GM18526 (cell line): Measurements from ENCODE around the gene SHISA8.

Source experiments
- POLR2A ChIP-seq: IDR thresholded peaks from 3 replicates; pipeline ENCODE4 v1.6.1; 2011; ENCODE audit not compliant: insufficient read length; ENCODE audit errors: extremely low read depth

Gene SHISA8

GRCh38 chr22:41915035-41915785 is at the start of gene SHISA8:
Gene SHISA8 (minus strand): TSS chr22:41915074. CDS start chr22:41914667, 407 bp downstream.
- TF ChIP-seq POLR2A: no peak

DNA sequence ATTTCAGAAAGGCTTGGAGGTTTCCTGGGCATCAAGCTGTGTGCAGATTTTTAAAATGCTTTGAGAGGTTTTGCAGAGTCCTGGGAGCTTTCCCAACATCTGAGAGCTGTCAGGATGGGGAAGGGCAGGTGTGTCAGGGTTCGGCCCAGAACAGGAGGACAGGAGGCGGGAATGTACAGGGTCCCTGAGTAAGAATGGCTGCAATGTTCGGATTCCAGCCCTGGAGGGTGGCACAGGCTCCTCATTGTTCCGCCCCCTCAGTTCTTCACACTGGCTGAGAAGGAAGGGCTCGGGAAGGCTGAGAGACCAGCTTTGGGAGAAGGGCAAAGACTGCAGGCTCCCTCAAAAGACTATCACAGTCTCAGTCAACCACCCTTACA is 49.2 kb upstream of the SHISA8 start:
- no peak for TF ChIP-seq POLR2A

- no peak for TF ChIP-seq POLR2A
These were observed 48.7 kb upstream of the SHISA8 start for GRCh38 chr22:41963453-41964111.

GRCh38 chr22:41957941-41958556 is 43.2 kb upstream of the SHISA8 start:
- no peak for TF ChIP-seq POLR2A

DNA sequence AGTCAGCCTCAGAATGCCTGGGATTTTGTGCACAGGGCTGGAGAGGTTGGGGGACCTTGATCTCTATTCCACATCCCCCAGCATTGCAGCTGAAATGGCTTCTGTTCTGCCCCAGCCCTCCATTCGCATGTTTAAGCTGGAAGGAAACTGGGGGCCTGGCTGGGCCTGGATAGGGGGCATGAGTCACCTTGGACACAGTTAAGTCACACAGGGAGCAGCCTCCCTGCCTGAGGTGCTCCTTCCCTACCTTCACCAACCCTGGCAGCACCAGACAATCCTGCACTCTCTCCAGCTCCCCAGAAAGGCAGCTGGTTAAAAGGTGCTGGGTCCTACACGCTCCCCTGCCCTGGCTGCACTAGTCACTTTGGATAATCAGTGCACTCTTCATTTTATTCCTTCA is 37.8 kb upstream of the SHISA8 start:
- no peak for TF ChIP-seq POLR2A

DNA sequence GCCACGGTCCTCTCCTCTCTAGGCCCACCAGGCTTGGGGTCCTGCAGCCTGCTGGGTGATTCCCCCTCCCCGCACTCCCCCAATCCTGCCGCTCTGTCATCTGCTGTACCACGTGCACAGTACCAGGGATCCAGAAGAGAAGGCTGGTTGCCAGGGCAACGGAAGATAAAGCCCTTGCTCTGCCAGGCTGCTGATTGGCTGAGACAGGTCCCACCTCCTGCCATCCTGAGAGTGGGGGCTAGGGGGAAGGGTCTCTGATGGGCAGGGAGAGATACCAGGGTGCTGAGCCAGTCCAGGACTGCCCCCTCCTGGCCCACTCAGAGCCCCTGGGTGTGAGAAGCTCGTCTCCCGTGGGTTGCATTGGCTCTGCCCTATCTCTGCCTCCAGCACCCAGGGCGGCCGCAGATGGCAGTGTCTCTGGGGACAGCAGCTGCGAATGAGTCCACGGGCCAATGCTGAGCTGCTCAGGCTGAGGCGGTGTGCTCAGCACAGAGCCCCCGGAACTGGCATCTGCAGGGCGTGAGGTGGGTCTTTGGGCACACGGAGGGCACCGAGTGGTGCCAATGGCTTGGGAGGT is 37.1 kb upstream of the SHISA8 start, which contains the start of gene SMIM45:
SMIM45 (plus strand) TSS at position 253 of the 577 bp plus-strand sequence.
- TF ChIP-seq POLR2A: no peak

GRCh38 chr22:41949297-41949965 is 34.6 kb upstream of the SHISA8 start:
- no peak for TF ChIP-seq POLR2A

DNA sequence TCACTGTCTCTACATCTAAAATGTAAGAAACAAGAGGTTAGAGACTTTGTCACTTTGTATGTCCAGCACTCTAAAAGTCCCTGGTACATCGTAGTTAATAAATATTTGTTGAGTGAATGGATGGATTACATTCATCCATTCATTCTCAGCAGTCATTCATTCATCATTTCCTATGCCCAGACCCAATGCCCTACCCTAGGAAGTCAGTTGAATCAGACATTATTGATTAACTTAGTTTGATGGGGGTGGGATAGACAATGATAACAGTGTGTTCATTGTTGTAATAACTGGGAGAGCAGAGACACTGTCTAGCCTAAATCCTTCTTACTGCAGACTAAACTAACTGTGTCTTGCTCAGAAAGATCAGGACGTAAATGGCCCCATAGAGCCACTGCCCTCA is 33.3 kb upstream of the SHISA8 start:
- TF ChIP-seq POLR2A: no peak

GRCh38 chr22:41947424-41948080 is 32.7 kb upstream of the SHISA8 start:
- no peak for TF ChIP-seq POLR2A

GRCh38 chr22:41946629-41947423 is 32.0 kb upstream of the SHISA8 start, which contains the start of gene CENPM:
Gene CENPM (minus strand): TSS chr22:41947152. CDS start chr22:41947076, 76 bp downstream.
- TF ChIP-seq POLR2A: peak; percentile 52

GRCh38 chr22:41943661-41944209 is 28.9 kb upstream of the SHISA8 start:
- peak; percentile 10 for TF ChIP-seq POLR2A

DNA sequence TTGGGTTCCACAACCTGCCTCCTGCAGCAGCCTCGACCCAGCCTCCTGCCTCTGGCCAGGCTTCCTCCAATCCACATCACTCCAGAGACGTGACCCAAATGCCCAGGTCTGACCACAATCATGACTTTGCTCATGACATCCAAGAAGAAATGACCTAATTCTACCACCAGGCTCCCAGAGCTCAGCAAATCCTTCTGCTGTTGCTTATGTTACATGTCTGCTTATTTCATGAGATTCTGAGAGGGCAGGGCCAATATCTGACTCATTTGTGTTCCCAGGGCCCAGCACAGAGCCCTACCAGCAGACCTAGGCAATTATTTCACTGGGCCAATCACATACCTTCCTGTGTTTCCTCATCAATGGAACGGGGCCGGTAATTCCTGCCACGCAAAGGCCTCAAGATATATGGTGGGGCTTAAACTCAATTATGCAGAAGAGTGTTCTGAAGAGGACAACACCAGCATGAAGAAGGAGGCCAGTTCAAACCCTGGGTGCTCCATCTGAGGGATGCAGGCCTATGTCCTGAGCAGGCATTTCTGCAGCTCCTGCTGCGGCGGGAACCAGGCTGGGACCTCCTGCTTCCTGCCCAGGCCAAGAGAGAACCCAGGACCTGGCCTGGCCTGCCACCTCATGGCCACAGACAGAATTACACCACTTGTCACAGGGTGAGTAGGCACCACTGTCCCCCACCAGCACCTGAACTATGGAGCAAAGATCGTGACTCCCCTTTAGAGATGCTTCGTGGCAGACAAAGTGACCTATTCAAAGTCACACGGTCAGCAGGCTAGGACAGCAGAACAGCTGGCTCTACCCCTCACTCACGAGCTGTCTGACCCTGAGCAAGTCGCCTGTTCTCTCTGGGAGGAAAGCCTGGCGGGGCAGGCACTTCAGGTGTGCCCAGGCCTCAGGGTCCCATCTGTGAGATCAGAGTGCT is 26.2 kb upstream of the SHISA8 start:
- no peak for TF ChIP-seq POLR2A

DNA sequence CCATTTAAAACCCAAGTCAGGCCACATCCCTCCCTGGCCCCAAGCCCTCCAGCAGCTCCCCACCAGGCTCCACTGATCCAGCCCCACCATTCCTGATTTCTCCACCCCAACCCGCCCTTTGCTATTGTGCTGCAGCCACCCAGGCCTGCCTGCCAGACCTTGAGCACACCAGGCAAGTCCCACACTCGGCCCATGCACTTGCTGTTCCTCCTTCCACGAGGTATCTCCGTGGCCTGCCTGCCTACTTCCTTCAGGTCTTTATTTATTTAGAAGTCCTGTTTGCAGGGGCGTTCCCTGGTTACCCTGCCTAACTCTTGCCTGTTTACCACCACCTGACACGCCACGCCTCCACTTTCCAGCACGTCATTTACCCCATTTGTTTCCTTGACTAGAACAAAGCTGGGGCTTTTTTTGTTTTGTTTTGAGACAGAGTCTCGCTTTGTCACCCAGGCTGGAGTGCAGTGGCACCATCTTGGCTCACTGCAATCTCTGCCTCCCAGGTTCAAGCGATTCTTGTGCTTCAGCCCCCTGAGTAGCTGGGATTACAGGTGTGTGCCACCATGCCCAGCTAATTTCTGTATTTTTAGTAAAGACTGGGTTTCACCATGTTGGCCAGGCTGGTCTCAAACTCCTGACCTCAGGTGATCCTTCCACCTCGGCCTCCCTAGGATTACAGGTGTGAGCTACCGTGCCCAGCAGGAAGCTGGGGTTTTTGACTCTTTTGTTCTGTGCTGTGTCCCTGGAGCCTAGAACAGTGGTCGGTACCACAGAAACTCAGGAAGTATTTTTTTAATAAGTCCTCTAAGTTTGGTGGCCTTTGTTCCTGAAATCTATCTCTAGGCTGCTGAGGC is 25.3 kb upstream of the SHISA8 start:
- peak; percentile 85 for TF ChIP-seq POLR2A
